Loucy (cell line): ENCODE measurements around the gene CPEB3.

Source experiments
- H2AFZ ChIP-seq: fragments of 200-600 bp; sonication (generic); 2 replicates; pipeline ENCODE4 v1.6.0; 2016; ENCODE audit warnings: antibody characterized with exemption, mild to moderate bottlenecking, low read length, moderate library complexity
- H3F3A ChIP-seq: fragments of 200-600 bp; 2 replicates; pipeline ENCODE4 v1.6.0; 2016; ENCODE audit warnings: antibody characterized with exemption, low read depth, mild to moderate bottlenecking
- H3K27me3 ChIP-seq: fragments of 200-600 bp; sonication (generic); 2 replicates; pipeline ENCODE4 v1.6.1; 2014; ENCODE audit warnings: low read length, mild to moderate bottlenecking; ENCODE audit not compliant: insufficient read depth, poor library complexity, severe bottlenecking
- H3K36me3 ChIP-seq: fragments of 200-600 bp; sonication (generic); 2 replicates; pipeline ENCODE4 v1.6.1; 2016; ENCODE audit warnings: low read length; ENCODE audit not compliant: insufficient read depth
- H3K4me1 ChIP-seq: fragments of 200-600 bp; sonication (generic); 2 replicates; pipeline ENCODE4 v1.5.1; 2014; ENCODE audit warnings: low read length, mild to moderate bottlenecking; ENCODE audit not compliant: insufficient read depth, poor library complexity, severe bottlenecking
- H3K4me2 ChIP-seq: fragments of 200-600 bp; sonication (generic); 2 replicates; pipeline ENCODE4 v1.6.0; 2014; ENCODE audit warnings: antibody characterized with exemption, low read length, low read depth, mild to moderate bottlenecking; ENCODE audit not compliant: poor library complexity, severe bottlenecking
- H3K4me3 ChIP-seq: fragments of 200-600 bp; sonication (generic); 2 replicates; pipeline ENCODE4 v1.5.1; 2014; ENCODE audit warnings: low read length, mild to moderate bottlenecking, mixed read lengths; ENCODE audit not compliant: poor library complexity, severe bottlenecking
- H3K79me2 ChIP-seq: fragments of 200-600 bp; sonication (generic); 2 replicates; pipeline ENCODE4 v1.6.1; 2014; ENCODE audit warnings: low read length; ENCODE audit not compliant: insufficient read depth
- H3K9ac ChIP-seq: fragments of 200-600 bp; sonication (generic); 2 replicates; pipeline ENCODE4 v1.6.0; 2014; ENCODE audit warnings: mild to moderate bottlenecking, low read depth, low read length, moderate library complexity; ENCODE audit not compliant: poor library complexity, severe bottlenecking
- H3K9me2 ChIP-seq: fragments of 200-600 bp; sonication (generic); replicated peaks from 2 replicates; pipeline ENCODE4 v1.6.1; 2016; ENCODE audit warnings: low read depth, low read length, mixed read lengths
- H3K9me3 ChIP-seq: fragments of 200-600 bp; sonication (generic); 2 replicates; pipeline ENCODE4 v1.6.1; 2014; ENCODE audit warnings: mild to moderate bottlenecking, antibody characterized with exemption, low read length, low read depth; ENCODE audit not compliant: insufficient read depth
- H4K20me1 ChIP-seq: fragments of 200-600 bp; sonication (generic); 2 replicates; pipeline ENCODE4 v1.6.0; 2014; ENCODE audit warnings: antibody characterized with exemption, low read length, mild to moderate bottlenecking; ENCODE audit not compliant: insufficient read depth, poor library complexity, severe bottlenecking
- EZH2phosphoT487 ChIP-seq: fragments of 200-600 bp; IDR thresholded peaks from 2 replicates; pipeline ENCODE4 v1.6.1; 2018; ENCODE audit warnings: antibody characterized with exemption, mild to moderate bottlenecking, moderate library complexity, borderline replicate concordance
- TF ChIP-seq, protein P1 (sequence below): fragments of 200-600 bp; sonication (generic); conservative IDR thresholded peaks from 2 replicates; pipeline ENCODE4 v1.5.1; 2014; ENCODE audit warnings: mild to moderate bottlenecking, antibody characterized with exemption, low read length

CPEB3 gene

DNA sequence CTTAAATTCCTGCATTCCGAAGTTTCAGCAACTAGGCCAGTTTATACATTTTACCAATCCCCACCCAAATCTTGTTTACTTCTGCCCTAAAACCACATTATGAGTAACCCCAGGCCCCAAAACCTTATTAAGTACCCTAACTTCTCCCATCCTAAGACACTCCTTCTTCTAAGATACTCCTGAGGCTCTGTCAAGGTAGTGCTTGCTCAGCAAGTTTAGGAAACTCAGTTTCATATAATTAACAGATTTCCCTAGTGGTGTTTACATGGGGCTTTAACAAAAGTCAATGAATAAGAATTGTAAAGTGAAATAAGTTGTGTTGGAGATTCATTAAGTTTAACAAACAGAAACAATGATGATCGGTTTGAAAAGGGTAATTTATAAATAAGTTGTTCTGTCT, 77.8 kb downstream of the CPEB3 start:
- H3K4me2 ChIP-seq, result no peak overlapping the region
- TF ChIP-seq, protein P1, sequence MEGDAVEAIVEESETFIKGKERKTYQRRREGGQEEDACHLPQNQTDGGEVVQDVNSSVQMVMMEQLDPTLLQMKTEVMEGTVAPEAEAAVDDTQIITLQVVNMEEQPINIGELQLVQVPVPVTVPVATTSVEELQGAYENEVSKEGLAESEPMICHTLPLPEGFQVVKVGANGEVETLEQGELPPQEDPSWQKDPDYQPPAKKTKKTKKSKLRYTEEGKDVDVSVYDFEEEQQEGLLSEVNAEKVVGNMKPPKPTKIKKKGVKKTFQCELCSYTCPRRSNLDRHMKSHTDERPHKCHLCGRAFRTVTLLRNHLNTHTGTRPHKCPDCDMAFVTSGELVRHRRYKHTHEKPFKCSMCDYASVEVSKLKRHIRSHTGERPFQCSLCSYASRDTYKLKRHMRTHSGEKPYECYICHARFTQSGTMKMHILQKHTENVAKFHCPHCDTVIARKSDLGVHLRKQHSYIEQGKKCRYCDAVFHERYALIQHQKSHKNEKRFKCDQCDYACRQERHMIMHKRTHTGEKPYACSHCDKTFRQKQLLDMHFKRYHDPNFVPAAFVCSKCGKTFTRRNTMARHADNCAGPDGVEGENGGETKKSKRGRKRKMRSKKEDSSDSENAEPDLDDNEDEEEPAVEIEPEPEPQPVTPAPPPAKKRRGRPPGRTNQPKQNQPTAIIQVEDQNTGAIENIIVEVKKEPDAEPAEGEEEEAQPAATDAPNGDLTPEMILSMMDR, result no peak
- TF ChIP-seq EZH2phosphoT487, result no peak

DNA sequence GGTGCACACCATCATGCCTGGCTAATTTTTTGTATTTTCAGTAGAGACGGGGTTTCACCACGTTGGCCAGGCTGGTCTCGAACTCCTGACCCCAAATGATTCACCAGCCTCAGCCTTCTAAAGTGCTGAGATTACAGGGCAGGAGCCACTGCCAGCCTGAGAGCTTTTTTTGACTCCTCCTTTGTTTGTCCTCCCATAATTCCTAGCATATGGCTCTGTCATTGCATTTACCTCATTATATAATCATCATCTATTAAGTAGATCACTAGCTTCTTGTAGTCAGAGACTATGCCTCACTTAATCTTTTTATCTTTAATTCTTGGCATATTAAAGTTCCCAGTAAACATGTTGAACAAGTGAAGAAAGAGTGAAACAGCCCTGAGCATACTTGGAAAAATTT, 82.1 kb downstream of the CPEB3 start:
- no peak overlapping the region for H3K4me2 ChIP-seq
- no peak for TF ChIP-seq EZH2phosphoT487
- TF ChIP-seq, protein P1, result no peak
- H3K9ac ChIP-seq, result no peak overlapping the region

More for the DNA sequence above, 77.8 kb downstream of the CPEB3 start:
- H3K79me2 ChIP-seq, result no peaks in the 10 kb centered on the region
- H2AFZ ChIP-seq, result no peak overlapping the region
- H3K9me2 ChIP-seq, result no peaks in the 10 kb centered on the region
- H3K4me3 ChIP-seq, result no peak overlapping the region
- H3K27me3 ChIP-seq, result no peaks in the 10 kb centered on the region
- no peaks in the 10 kb centered on the region for H3K4me1 ChIP-seq
- H3K9ac ChIP-seq, result no peak overlapping the region
- H3F3A ChIP-seq, result no peaks in the 10 kb centered on the region
- H4K20me1 ChIP-seq, result no peaks in the 10 kb centered on the region
- no peaks in the 10 kb centered on the region for H3K36me3 ChIP-seq
- H3K9me3 ChIP-seq, result no peaks in the 10 kb centered on the region

DNA sequence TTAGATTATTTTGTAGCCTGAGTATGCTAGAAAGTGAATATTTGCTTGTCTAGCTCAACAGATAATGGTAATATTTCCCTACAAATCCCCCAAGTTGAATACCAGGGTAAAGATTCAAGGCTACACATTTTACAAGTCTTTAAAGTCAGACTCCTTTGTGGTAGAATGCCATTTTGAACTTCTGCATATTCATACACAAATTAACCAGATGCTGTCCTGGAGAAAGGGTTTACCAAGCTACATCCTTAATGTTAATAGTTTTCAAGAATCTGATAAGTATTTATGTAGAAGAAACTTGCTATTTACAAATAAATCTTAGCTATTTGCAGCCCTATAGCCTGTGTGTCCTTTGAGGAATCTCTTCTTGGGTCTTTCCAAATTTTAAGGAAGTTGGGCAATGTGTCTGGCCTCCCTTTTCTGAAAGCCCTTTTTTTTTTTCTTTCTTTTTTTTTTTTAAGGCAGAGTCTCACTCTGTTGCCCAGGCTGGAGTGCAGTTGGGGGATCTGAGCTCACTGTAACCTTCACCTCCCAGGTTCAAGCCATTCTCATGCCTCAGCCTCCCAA, 82.6 kb downstream of the CPEB3 start:
- Histone ChIP-seq H3K9ac (no peak overlapping the region), H3K4me1 (no peaks in the 10 kb centered on the region), H3K27me3 (no peaks in the 10 kb centered on the region), H3K9me2 (no peaks in the 10 kb centered on the region), H3F3A (no peaks in the 10 kb centered on the region), H3K79me2 (no peaks in the 10 kb centered on the region), H3K4me2 (no peak overlapping the region), H2AFZ (no peak overlapping the region), H4K20me1 (no peaks in the 10 kb centered on the region), H3K36me3 (peaks cover 4% of the 10 kb centered on the region; the same call in 1 of the 2 replicates), H3K4me3 (no peak overlapping the region), H3K9me3 (no peaks in the 10 kb centered on the region)
- no peak for TF ChIP-seq EZH2phosphoT487
- TF ChIP-seq, protein P1, result no peak

More for the DNA sequence above, 82.1 kb downstream of the CPEB3 start:
- Histone ChIP-seq H3K79me2 (no peaks in the 10 kb centered on the region), H3F3A (no peaks in the 10 kb centered on the region), H3K9me3 (no peaks in the 10 kb centered on the region), H3K4me1 (no peaks in the 10 kb centered on the region), H4K20me1 (no peaks in the 10 kb centered on the region), H3K4me3 (no peak overlapping the region), H3K27me3 (no peaks in the 10 kb centered on the region), H3K9me2 (no peaks in the 10 kb centered on the region), H3K36me3 (peaks cover 4% of the 10 kb centered on the region; the same call in 1 of the 2 replicates), H2AFZ (no peak overlapping the region)
